MM.1S (cell line): Measurements from ENCODE around the gene SLC29A1.

Experiments
- DNase-seq: peaks from one replicate; pipeline ENCODE4 v3.0.0-alpha.2; 2015
- H2AFZ ChIP-seq: fragments of 300-600 bp; sonication (generic); 2 replicates; pipeline ENCODE4 v1.6.0; 2016; ENCODE audit warnings: antibody characterized with exemption, low read length
- H3F3A ChIP-seq: fragments of 300-600 bp; sonication (generic); 2 replicates; pipeline ENCODE4 v1.6.1; 2016; ENCODE audit warnings: mild to moderate bottlenecking, antibody characterized with exemption, low read length, moderate library complexity, mixed read lengths; ENCODE audit not compliant: insufficient read depth
- H3K27ac ChIP-seq: fragments of 300-600 bp; sonication (generic); 2 replicates; pipeline ENCODE4 v1.5.1; 2016; ENCODE audit warnings: mild to moderate bottlenecking, low read length
- H3K27me3 ChIP-seq: fragments of 300-600 bp; sonication (generic); replicated peaks from 2 replicates; pipeline ENCODE4 v1.6.0; 2016; ENCODE audit warnings: low read length; ENCODE audit not compliant: insufficient read depth
- H3K36me3 ChIP-seq: fragments of 300-600 bp; sonication (generic); replicated peaks from 2 replicates; pipeline ENCODE4 v1.6.1; 2016; ENCODE audit warnings: mild to moderate bottlenecking, low read length, mixed read lengths; ENCODE audit not compliant: insufficient read depth
- H3K4me1 ChIP-seq: fragments of 300-600 bp; sonication (generic); 2 replicates; pipeline ENCODE4 v1.6.1; 2016; ENCODE audit warnings: low read length, mixed read lengths
- H3K4me2 ChIP-seq: fragments of 300-600 bp; sonication (generic); 2 replicates; pipeline ENCODE4 v1.6.0; 2016; ENCODE audit warnings: low read depth, low read length
- H3K4me3 ChIP-seq: fragments of 300-600 bp; sonication (generic); 2 replicates; pipeline ENCODE4 v1.5.1; 2016; ENCODE audit warnings: low read length, mixed read lengths
- H3K79me2 ChIP-seq: fragments of 300-600 bp; sonication (generic); 2 replicates; pipeline ENCODE4 v1.6.1; 2016; ENCODE audit warnings: mixed run types, low read length, mixed read lengths
- H3K9ac ChIP-seq: fragments of 300-600 bp; sonication (generic); 2 replicates; pipeline ENCODE4 v1.6.1; 2016; ENCODE audit warnings: low read length, mixed read lengths
- H3K9me2 ChIP-seq: fragments of 300-600 bp; sonication (generic); replicated peaks from 2 replicates; pipeline ENCODE4 v1.6.1; 2016; ENCODE audit warnings: mild to moderate bottlenecking, low read length, mixed read lengths; ENCODE audit not compliant: insufficient read depth
- H3K9me3 ChIP-seq: fragments of 300-600 bp; sonication (generic); replicated peaks from 2 replicates; pipeline ENCODE4 v1.6.1; 2016; ENCODE audit warnings: mild to moderate bottlenecking, low read length, mixed read lengths; ENCODE audit not compliant: insufficient read depth
- H4K20me1 ChIP-seq: fragments of 300-600 bp; sonication (generic); 2 replicates; pipeline ENCODE4 v1.6.1; 2016; ENCODE audit warnings: mild to moderate bottlenecking, low read length, moderate library complexity, mixed read lengths; ENCODE audit not compliant: insufficient read depth
- CTCF ChIP-seq: fragments of 300-600 bp; sonication (generic); IDR thresholded peaks from 2 replicates; pipeline ENCODE4 v1.5.1; 2016; ENCODE audit warnings: antibody characterized with exemption, low read length, mixed read lengths
- EZH2 ChIP-seq: fragments of 300-600 bp; sonication (generic); optimal IDR thresholded peaks from 2 replicates; pipeline ENCODE3; 2017; ENCODE audit warnings: low read depth, mild to moderate bottlenecking, antibody characterized with exemption, low read length, mixed read lengths
- EZH2phosphoT487 ChIP-seq: fragments of 300-600 bp; sonication (generic); IDR thresholded peaks from 2 replicates; pipeline ENCODE4 v1.6.1; 2018; ENCODE audit warnings: antibody characterized with exemption, low read length

The SLC29A1 gene

GRCh38 chr6:44228031-44228430 lies 4.6 kb downstream of the SLC29A1 start:
- TF ChIP-seq CTCF (no peak), EZH2phosphoT487 (no peak), EZH2 (no peak)
- H4K20me1 ChIP-seq: no peaks in the 10 kb centered on the region
- peaks cover 8% of the 10 kb centered on the region for H3K4me1 ChIP-seq
- no peaks in the 10 kb centered on the region for H3K9me3 ChIP-seq
- no peak for DNase-seq
- no peaks in the 10 kb centered on the region; the same call in 1 of the 2 replicates for H3F3A ChIP-seq
- peaks cover 45% of the 10 kb centered on the region for H3K79me2 ChIP-seq
- no peaks in the 10 kb centered on the region; the same call in 1 of the 2 replicates for H3K36me3 ChIP-seq
- H3K4me3 ChIP-seq: no peak overlapping the region
- no peak overlapping the region for H3K4me2 ChIP-seq
- no peaks in the 10 kb centered on the region for H3K9me2 ChIP-seq
- no peak overlapping the region for H2AFZ ChIP-seq
- no peak overlapping the region for H3K27ac ChIP-seq
- no peak overlapping the region for H3K9ac ChIP-seq
- H3K27me3 ChIP-seq: no peaks in the 10 kb centered on the region

- Histone ChIP-seq H3K27me3 (no peaks in the 10 kb centered on the region), H3K9ac (no peak overlapping the region), H3K27ac (no peak overlapping the region), H3K4me2 (no peak overlapping the region), H3F3A (no peaks in the 10 kb centered on the region; the same call in 1 of the 2 replicates), H3K9me3 (no peaks in the 10 kb centered on the region), H3K36me3 (no peaks in the 10 kb centered on the region; the same call in 1 of the 2 replicates), H3K9me2 (no peaks in the 10 kb centered on the region), H4K20me1 (no peaks in the 10 kb centered on the region), H3K4me1 (peaks cover 8% of the 10 kb centered on the region), H3K79me2 (peaks cover 45% of the 10 kb centered on the region), H3K4me3 (no peak overlapping the region), H2AFZ (no peak overlapping the region)
- no peak for DNase-seq
- TF ChIP-seq EZH2 (no peak), CTCF (no peak), EZH2phosphoT487 (no peak)
Measured at GRCh38 chr6:44228433-44228832, 5.0 kb downstream of the SLC29A1 start.

GRCh38 chr6:44228836-44229235 lies 5.4 kb downstream of the SLC29A1 start:
- Histone ChIP-seq H3K4me2 (no peak overlapping the region), H3F3A (no peaks in the 10 kb centered on the region; the same call in 1 of the 2 replicates), H3K27me3 (no peaks in the 10 kb centered on the region), H4K20me1 (no peaks in the 10 kb centered on the region), H3K36me3 (no peaks in the 10 kb centered on the region; the same call in 1 of the 2 replicates), H3K79me2 (peaks cover 43% of the 10 kb centered on the region), H3K9me2 (no peaks in the 10 kb centered on the region), H3K4me1 (peaks cover 8% of the 10 kb centered on the region), H3K9ac (no peak overlapping the region), H2AFZ (no peak overlapping the region), H3K9me3 (no peaks in the 10 kb centered on the region), H3K27ac (no peak overlapping the region), H3K4me3 (no peak overlapping the region)
- TF ChIP-seq EZH2phosphoT487: no peak
- TF ChIP-seq CTCF: no peak
- no peak for TF ChIP-seq EZH2
- no peak for DNase-seq
